Stimulated activated CD4-positive, alpha-beta T cell treated with anti-CD3 and anti-CD28 coated beads, Interleukin-15, amount 100 ng/mL, for 48 hours (primary cell): ENCODE data around the gene NUPR1.
"Not testable (repeated sequence)": the region's sequence is repeated elsewhere in the genome, so short reads cannot be mapped to it uniquely, and the experiment has no call there.

Experiments used
- DNase-seq, 2 donors: peaks; one replicate each; pipeline ENCODE4 v3.0.0-alpha.2; 2020; ENCODE audit warnings: low read depth in 2 of 2

Gene NUPR1

DNA sequence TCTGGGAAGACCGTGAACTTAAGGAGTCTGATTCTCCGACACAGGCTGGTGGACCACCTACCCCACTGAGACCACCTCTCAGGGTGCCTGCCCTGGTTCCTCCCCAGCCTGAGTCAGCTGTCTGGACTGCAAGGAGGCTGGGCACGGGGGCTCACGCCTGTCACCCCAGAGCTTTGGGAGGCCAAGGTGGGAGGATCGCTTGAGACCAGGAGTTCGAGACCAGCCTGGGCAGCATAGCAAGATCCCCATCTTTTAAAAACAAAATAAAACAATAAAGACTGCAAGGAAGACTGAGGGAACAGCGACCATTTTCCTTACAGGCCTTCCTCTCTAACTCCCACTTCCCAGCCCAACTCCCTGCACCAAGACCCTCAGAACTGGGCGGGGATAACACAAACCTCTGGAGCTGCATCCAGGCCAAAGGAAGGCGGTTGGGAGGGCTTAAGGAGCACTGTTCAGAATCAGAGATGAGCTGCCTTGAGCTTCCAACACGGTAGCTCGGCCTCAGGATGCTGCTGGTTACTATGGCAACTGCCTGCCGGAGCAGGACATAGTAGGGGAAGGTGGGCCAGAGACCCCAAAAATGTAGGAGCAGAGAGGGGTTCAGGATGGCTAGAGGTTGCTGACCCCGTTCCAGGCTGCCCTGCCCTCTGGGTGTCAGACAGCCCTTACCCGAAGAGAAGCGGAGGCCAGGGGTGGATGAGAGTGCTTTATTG lies 40.0 kb downstream of the NUPR1 start:
- DNase-seq: no peak

DNA sequence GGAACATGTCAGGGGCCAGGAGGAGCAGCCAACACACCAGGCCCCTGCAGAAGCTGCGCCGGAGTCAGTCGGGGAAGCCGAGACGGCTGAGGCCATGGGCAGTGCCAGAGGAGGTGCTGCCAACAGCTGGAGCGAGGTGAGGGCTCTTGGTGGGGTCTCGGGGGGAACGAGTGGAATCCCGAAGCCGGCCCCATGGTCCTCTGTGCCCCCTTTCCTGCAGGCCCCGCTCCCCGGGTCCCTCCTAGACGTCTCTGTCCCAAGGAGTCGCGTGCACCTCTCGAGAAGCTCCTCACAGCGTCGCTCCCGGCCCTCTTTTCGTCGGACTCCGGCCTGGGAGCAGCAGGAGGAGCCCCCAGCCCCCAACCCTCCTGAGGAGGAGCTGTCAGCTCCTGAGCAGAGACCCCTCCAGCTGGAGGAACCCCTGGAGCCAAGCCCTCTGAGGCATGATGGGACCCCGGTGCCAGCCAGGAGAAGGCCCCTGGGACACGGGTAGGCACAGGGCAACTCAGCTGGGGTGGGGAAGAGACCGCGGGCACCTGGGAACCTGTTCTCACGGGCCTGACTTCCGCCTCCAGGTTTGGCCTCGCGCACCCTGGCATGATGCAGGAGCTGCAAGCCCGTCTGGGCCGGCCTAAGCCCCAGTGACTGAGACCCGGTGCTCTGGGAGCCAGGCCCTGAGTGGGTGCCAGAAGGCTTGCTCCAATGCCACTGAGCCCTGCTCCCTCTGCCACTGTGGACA lies 40.7 kb downstream of the NUPR1 start:
- DNase-seq: no peak

DNA sequence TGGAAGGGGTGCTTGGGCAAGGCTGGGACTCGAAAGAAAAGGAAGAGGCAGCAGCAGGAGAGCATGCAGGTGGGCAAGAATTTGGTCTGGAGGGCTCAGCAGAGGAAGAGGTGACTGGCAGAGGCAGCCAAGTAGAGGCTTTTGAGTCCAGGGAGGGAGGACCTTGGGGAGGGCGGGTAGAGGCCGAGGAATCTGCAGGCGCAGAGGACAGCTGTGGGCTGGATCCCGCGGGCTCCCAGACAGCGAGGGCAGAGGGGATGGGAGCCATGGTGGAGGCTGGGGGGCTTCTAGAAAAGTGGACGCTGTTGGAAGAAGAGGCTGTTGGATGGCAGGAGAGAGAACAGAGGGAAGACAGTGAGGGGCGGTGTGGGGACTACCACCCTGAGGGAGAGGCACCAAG lies 41.4 kb downstream of the NUPR1 start:
- no peak for DNase-seq

DNA sequence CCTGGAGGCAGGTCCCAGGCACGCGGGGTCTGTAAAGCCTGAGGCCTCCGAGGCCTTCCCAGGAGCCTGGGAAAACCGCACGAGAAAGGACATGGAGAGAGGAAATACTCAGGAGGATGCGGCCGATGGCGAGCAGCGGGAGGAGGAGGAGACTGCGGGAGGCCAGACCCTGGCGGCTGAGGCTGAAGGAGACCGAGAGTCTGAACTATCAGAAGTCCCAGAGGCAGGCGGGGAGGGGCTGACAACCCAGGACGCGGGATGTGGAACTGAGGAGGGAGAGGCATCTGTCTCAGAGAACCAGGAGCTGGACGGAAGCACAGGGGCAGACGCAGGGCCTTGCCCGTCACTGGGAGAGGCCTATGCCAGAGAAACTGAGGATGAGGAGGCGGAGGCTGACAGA lies 41.9 kb downstream of the NUPR1 start:
- no peak for DNase-seq

DNA sequence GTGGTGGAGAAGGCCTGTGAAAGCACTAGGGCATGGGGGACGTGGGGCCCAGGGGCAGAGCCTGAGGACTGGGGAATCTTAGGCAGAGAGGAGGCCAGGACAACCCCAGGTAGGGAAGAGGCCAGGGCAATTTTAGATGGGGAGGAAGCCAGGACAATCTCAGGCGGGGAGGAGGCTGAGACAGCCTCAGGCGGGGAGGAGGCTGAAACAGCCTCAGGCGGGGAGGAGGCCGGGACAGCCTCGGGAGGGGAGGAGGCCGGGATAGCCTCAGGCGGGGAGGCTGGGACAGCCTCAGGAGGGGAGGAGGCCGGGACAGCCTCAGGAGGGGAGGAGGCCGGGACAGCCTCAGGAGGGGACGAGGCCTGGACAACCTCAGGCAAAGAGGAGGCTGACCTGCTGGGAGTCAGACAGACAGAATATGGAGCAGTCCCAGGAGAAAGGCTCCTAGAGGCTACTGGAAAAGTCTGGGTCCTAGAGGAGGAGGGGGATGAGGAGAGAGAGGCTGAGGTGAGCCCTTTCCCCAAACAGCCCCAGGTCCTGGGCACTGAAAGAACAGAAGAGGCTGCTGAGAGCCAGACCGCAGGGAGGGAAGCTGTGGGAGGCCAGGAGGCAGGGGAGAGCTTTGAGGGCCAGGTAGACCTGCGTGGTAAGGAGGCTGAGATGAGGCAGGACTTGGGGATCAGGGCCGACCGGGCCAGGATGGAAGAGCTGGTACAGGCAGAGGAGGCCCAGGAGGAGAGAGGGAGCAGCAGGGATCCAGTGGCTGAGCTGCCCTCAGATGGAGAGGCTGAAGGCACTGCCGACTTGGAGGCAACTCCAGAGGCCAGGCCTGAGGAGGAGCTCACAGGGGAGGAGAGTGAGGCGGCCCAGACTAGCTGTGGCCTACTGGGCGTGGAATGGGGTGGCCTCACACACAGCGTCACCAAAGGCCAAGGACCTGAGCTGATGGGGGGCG lies 42.7 kb downstream of the NUPR1 start:
- DNase-seq: no peak

DNA sequence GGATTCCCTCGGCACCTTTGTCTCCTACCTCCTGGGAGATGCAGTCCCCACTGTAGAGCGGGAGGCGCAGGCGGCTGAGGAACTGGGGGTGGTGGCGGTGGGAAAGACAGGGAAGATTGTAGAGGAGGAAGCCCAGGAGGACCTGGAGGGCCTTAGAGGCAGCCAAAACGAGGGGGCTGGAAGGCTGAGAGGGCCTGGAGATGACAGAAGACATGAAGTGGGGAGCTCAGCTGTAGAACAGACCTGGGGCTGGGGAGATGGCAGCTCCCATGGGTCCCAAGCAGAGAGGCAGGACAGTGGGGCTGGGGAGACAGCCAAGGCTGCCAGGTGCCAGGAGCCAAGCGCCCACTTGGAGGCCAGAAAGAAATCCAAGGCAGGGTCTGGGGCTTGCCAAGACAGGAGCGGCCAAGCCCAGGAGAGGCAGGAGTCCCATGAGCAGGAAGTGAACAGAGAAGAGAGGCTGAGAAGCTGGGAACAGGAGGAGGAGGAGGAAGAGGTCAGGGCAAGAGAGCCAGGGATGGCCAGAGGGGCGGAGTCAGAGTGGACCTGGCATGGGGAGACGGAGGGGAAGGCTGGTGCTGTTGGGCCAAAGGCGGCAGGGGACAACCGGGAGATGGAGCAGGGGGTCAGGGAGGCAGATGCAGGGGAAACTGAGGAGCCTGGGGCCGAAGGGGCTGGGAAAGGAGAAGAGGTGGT lies 43.5 kb downstream of the NUPR1 start:
- no peak for DNase-seq

DNA sequence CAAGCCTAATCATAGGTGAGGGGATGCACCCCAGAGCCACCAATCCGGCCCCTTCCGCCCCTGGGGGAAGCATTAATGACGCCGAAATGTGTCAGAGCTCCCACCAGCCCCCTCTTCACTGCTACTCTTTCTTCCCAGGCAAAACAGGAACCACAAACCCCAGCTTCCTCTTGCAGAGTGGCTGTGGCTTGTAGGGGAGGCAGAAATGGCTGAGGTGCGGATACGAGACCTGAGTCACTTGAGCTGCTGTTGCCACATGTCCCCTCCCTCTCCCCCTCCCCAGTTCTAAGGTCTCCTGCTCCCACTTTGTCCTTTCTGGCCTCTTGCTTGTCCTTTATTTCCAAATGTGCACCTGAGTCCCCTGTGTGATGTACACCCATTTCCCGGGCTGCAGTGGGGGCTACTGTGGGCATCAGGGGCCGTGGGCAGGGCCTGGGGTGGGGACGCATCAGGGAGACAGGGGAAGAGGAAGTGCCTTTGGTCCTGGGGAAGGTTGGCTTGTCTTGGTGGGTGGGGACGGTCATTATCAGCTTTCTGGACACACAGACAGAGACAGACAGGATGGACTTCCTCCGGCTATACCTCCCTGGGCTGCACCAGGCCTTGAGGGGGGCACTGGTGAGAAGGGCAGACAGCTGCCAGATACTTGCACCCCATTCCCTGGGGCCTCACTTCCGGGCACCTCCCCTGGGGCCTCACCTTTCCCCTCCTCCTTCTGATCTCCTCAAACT lies 44.5 kb downstream of the NUPR1 start, which contains the start of gene APOBR:
TSS of gene APOBR (plus strand) at position 523 of the 731 bp plus-strand sequence. CDS start at position 562, 39 bp downstream.
- DNase-seq: peak; percentile 79 to 81

DNA sequence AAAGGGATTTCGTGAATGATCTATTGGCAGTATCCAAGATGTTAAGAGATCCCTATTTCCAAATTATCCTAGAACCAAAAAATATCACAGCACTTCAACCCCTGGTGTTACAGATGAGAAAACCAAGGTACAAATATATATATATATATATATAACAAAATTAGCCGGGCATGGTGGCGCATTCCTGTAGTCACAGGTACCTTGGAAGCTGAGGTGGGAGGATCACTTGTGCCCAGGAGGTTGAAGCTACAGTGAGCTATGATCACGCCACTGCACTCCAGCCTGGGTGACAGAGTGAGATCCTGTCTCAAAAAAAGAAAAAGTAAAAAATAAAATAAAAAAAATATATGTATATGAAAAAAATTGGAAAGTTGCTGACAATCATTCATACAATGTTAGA lies 46.3 kb downstream of the NUPR1 start:
- no peak for DNase-seq

DNA sequence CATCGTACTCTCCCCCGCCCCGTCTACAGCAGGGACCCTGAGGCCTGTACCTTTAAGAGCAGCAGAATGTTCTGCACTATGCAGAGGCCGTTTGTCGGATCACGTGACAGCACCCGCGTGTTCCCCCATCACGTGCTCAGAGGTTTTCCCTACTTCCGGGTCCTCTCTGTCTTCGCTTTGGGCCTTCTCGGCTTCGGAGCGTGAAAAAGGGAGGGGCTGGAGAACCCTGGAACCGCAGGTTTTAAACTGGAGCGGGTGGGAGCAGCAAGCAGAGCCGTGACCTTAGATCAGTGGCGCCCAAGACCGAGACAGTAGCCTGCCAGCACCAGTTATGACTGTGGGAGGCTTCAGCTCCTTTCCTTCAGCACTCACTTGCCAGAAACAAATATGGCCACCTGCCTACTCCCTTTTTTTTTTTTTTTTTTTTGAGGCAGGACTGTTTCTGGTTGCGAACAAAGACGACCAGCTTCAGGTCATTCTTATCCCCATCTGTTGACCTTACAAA lies 46.8 kb downstream of the NUPR1 start, which contains the start of gene CLN3:
TSS of gene CLN3 (minus strand) at position 105 of the 505 bp plus-strand sequence. CDS start 315 bp downstream, outside the sequence.
- peak; percentile 82 for DNase-seq

DNA sequence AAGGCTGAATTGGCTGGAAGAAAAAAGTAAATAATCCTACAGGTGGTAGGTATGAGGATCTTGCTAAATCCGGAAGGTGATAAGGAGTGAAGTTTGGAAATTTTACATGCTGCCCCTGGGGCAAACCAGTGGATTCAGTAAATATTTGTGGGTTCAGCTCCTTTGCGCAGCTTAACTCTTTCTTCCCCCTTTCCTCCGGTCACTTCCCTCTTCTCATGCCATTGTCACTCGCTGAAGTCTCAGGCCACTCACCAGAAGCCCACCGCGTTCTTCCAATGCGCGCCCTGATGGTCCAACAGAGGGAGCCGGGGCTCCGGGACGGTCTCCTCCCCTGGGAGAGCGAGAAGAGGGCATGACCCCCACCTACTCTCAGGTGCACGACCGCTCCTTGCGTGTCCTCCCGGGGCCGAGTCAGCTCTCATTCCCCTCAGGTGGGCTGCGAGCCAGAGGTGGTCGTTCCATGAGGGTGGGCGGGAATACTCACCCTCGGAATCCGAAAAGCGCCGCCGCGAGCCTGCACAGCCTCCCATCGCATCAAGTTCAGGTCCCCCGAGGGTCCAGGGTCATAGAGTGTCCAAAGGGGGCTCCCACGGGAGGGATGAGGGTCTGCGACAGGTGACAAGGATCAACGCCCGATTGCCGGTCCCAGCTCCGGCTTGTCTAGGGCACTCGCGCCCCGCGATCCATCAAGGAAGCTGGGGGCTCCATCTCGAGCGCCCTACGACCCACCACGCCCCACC lies 47.4 kb downstream of the NUPR1 start:
- no peak for DNase-seq

DNA sequence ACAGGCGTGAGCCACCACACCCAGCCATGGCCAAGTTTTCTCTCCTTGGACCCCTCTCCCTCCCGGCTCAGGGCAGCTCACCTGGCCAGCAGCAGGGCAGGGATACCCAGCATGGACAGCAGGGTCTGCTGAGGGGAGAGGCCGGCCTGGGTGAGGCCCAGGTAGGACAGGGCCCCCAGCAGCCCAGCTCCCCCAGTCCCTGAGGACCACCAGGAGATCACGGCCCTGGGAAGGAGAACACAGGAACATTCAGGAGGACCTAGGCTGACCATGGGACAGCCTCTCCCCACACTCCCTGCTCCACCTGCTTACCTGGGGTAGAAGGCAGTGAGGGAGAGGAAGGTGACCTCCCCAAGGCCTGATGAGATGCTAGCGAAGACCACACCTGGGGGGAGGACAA lies 52.5 kb downstream of the NUPR1 start:
- DNase-seq: no peak

DNA sequence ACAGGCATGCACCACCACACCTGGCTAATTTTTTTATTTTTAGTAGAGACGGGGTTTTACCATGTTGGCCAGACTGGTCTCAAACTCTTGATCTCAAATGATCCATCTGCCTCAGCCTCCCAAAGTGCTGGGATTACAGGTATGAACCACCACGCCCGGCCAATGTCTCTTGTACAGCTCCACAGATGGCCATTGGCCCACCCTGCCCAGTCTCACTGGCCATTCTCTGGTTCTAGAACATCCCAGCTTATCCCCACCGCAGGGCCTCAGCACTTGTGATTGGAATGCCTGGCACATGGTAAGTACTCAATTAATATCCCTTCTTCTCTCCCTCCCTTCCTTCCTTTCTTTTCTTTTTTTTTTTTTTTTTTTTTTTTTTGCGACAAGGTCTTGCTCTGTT lies 55.4 kb downstream of the NUPR1 start:
- DNase-seq: not testable (repeated sequence)
